Epithelial cell of prostate (primary cell): ENCODE results near the gene CRHR2.

Experiments
- DNase-seq: peaks from one replicate; pipeline ENCODE4 v3.0.0-alpha.2; 2011; ENCODE audit warnings: low read depth, low spot score
- H3K27ac ChIP-seq: fragments of 450-650 bp; 2 replicates; pipeline ENCODE4 v1.5.1; 2017; ENCODE audit warnings: mild to moderate bottlenecking

CRHR2 gene

DNA sequence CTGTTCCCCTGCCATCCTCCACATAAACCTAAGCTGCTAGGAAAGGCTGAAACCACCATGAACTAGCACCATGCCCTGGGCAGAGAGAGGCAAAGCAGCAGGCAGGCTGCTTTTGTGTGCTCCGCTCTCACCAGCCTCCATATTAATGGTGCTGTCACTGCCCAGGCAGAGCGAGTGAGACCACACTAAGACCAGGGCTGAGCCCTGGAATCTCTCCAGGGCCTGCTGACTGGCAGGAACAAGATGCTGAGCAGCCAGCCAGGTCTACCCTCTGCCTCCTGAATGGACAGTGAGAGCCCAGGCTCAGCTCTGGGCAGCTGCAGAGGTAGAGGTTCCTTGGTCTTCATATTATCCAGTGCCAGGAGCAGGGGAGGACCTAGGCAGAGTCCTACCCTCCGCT lies 1.6 kb upstream of the CRHR2 start:
- no peak overlapping the region for H3K27ac ChIP-seq
- DNase-seq: no peak

DNA sequence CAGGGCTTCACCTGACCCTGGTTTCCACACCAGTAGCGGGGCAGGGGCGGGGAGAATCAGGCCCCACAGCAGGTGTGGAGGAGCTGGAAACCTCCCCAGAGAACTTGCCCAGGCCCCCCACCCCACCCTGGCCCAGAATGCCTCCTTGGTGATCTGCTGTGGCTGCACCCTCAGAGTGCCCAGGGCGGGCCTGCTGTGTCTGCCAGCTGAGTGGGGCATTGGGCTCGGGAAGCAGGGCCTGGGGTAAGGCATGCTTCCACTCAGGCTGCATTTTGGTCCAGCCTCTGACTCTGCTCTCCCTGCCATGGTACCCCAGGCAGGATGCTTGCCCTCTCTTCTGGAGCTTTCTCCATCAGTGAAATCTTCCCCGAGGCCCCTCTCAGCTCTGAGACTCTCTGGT lies 1.1 kb upstream of the CRHR2 start:
- DNase-seq: no peak
- H3K27ac ChIP-seq: no peak overlapping the region

DNA sequence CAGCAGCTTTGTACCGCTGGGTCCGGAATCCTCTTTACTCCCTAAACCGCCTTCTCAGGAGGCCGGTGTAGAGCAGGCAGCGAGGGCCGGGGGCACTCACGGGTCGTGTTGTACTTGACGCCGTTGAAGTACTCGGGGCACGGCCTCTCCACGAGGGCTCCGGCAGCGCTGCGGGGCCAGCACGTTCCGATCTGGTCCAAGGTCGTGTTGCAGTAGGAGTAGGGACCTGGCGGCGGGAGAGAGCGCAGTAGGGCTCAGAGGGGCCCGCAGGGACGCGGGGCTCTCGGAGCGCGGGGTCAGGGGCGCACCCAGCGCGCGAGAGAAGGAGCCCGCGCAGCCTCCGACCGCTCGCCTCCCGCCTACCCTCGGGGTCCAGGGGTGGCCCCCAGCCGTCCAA lies 443 bp downstream of the CRHR2 start:
- no peak overlapping the region for H3K27ac ChIP-seq

DNA sequence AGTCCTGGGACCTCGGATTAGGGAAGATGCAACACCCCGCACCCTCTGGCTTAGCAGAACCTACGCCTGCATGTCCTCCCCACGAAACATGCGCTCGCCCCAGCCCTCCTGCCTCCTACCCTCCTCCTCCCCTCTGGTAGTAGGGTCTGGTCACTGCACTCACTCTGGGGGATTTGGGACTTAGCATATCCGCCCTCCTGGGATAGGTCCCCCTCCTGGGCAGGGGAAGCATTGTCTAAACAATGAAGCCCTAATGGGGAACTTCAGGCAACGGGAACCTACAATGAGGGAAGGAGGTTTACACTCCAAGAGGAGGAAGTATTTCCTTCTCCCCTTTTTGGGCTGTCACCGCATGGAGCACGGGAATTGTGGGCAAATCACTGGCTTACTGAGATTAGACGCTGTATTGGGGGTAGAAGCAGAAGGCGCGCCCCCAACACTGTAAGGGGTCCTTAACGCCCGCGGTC lies 892 bp downstream of the CRHR2 start:
- H3K27ac ChIP-seq: no peak overlapping the region
- no peak for DNase-seq

More for the DNA sequence above, 443 bp downstream of the CRHR2 start:
- no peak for DNase-seq

DNA sequence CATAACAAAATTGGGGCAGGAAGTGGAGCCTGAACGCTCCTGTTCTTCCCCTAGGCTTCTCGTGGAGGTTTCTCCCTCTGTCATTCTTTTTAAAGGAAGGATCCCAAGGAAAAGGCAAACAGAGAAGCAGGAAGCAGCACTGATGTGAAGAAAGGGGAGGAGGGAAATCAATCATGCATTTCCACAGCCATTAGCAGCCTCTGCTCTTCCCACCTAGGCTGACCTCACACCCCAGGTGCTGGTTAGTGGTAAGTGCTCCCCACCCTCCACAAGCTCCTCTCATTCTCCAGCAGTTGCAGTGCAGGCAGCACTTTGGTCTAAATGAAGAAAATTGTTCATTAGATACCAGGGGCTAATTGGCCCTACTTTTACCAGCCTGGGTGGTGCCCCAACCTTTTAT lies 2.6 kb downstream of the CRHR2 start:
- no peak for DNase-seq
- no peak overlapping the region for H3K27ac ChIP-seq

DNA sequence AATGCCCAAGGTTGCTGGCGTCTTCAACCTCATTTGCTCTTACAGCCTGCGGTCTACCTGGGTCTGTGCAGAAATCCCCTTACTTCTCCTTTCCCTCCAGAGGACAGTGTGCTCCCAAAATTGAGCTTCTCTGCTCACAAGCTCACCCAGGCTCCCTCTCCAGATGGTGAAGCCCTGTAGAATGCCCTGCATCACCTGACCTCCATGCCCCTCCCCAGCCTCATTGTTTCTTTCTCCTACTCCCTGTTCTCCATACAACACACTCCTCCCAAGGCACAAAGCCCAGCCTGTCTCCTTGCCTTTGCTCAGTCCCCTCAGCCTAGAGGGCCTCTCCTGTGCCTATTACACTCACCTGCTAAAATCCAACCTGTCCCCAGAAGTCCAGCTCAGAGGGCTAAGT lies 3.5 kb downstream of the CRHR2 start:
- H3K27ac ChIP-seq: no peak overlapping the region
- no peak for DNase-seq

DNA sequence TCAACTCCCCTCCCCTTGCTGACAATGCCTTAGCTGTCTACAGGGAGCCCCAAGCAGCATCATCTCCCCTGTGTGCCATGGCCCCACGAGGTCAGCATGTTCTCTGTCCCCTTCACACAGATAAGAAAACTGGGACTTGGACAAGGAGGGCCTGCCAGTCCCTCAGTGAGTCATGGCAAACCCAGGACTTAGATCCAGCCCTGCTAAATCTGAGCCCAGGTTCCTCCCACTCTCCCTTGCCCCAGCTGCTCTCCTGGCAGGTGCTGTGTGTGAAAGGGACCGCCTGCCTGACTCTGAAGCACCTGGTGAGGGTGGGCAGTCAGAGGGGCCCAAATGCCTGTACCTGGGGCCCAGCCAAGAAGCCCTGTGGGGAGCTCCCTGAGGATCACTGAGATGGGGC lies 7.4 kb downstream of the CRHR2 start:
- no peak for DNase-seq
- no peak overlapping the region for H3K27ac ChIP-seq

DNA sequence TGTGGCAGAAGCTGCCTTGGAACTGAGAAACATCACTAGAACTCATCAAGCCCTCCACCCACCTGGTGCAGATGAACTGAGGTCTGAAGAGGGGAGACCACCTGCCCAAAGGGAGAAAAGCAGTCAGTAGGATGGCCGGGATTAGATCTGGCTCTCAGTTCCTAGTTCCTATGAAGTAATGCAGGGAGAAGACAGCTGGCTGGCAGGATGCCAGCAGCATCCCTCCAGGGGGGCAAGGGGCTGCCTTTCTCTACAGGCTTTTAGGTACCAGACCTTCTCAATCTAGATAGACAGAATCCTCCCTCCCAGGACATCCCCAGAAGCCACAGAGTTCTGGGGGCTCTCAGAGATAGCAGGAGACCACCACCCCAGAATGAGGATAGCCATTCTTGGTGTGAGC lies 7.8 kb downstream of the CRHR2 start:
- no peak overlapping the region for H3K27ac ChIP-seq
- no peak for DNase-seq

DNA sequence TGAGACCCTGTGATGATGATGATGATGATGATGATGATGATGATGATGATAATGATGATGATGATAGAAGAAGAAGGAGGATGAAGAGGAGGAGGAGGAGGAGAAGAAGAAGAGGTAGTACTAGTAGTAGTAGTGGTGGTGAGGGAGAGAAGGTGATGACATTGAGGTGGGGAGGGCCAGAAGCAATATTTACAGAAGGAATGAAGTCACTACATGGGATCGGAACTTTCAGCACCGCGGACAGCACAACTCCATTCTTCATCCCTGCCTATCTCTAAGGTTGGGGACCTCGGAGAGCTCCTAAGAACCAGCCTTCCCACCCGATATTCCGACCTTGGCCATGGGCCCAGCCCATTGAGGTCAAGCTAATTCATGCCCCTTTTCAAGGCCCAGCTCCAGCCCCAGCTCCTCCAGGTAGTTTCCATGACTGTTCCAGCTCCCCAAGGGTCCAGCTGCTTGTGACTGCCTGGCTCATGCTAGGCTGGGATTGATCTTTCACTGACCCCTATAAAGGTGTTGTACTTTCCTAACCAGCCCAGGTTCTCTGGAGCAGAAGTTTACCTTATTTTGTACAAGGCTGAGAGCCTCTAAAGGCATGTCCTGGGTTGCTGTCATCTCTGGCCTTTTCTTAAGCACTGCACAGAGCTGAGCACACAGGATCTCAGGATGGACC lies 10.3 kb downstream of the CRHR2 start:
- H3K27ac ChIP-seq: no peak overlapping the region
- DNase-seq: peak; percentile 16

DNA sequence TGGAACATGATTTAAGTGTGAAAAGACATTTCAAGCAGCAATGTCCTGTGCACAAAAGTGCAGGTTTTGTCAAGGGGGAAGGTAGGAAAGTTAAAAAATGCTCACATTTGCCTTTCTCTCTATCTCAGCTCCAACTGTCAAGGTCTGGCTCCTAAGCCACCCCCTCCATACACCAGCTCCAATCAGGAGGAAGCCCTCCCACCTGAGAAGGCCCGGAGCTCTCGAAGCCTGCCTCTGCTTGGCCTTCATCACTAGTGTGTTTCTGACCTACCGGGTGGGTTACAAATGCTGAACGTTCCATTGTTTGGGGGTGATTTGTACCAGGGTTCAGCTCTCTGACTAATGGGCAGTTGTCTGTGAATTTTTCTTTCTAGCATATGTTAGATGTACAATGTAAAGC lies 14.2 kb downstream of the CRHR2 start:
- no peak overlapping the region for H3K27ac ChIP-seq
- DNase-seq: no peak

DNA sequence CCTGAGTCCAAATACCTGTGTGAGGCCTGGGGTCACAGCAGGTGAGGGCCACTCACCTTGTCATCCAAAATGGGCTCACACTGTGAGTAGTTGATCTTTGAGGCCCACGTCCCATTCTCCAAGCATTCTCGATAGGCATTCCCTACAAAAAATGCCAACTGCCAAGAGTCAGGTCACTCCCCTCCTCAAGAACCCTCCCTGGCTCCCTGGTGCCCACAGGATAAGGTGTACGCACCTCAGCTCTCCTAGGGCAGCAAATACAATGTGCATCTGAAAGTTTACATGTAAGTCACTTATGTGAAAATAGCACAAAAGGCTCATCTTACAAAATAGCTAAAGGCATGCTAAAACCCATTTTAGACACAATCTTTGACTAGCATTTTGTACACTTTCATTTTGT lies 15.1 kb downstream of the CRHR2 start:
- DNase-seq: no peak
- no peak overlapping the region for H3K27ac ChIP-seq

DNA sequence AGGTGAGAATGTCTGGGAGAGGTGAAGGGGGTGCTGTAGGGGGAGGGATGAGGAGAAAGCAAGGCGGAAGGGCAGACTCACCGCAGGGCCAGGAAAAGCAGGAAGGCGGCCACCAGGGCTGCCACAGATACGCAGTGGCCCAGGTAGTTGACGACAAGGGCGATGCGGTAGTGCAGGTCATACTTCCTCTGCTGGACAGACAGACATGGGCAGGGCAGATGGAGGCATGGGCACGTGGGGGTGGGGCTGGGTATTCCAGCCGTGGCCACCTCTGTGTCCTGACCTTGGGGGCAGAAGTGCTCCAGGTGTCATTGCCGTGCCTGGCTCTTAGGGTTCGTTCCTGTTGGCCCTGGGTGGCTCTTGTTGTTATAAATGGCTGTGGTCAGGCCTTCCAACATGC lies 16.8 kb downstream of the CRHR2 start:
- DNase-seq: no peak
- no peak overlapping the region for H3K27ac ChIP-seq

DNA sequence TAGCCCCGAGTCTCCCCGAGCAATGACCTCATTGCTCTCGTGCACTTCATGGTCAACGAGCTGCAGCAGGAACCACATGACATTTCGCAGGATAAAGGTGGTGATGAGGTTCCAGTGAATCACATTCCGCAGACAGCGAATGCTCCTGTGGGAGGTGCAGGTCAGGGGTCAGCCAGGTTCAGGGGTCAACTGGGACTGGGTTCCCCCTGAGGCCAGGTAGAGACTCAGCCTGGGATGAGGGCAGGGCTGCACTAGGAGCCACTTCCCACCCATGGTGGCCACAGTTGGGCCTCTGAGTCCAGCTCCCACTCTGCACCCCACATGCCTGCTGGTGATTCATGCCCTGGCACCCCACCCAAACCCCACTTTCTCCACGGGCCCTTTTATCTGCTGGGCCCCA lies 17.2 kb downstream of the CRHR2 start:
- H3K27ac ChIP-seq: no peak overlapping the region
- DNase-seq: no peak

DNA sequence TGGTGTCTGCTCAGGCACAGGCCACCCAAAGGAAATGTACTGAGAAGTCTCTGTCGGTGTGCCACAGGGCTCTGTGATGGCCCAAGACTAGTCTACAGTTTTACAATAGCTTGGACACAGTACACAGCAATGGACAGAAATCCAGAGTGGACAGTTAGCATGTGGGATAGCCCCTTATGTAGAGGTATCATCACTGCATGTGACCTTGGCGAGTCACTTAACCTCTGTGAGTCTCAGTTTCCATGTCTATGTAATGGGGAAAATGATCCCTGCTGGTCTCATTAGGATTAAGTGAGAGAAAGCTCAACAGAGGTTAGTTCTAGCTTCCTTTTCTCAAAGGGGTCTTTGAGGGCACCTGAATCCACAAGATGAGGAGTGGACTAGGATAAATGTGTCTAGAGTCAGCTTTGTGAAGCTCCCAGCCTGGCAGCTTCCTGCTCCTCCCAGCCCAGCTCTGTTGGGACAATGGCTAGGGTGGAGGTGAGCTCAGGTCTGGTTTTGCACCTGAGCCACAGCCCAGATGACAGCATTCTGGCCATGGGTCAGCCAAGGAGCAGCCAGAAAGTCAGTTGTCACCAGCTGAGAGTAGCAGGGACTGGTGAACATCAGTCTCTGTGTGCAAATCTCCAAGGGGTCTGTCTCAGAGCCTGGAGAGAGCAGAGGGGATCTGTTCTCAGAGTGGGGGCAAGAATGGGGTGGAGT lies 17.9 kb downstream of the CRHR2 start:
- H3K27ac ChIP-seq: no peak overlapping the region
- DNase-seq: no peak

DNA sequence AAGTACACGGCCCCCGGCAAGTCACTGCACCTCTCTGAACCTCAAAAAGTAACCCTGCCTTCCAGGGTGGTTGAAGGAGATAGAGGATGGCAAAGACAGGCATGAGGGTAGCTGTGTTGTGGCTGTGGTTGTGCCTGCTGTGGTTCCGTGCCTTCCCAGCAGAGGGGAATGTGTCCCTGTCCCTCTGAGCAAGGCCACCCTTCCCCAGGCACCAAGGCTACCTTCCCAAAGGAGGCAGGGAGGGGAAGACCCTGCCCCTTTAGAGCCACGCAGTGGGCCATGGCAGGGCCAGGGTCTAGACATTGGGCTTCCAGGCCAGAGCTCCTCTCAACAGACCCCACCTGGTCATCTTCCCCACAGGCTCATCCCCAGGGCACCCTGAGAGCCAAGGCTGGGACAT lies 18.8 kb downstream of the CRHR2 start:
- no peak overlapping the region for H3K27ac ChIP-seq
- DNase-seq: no peak

DNA sequence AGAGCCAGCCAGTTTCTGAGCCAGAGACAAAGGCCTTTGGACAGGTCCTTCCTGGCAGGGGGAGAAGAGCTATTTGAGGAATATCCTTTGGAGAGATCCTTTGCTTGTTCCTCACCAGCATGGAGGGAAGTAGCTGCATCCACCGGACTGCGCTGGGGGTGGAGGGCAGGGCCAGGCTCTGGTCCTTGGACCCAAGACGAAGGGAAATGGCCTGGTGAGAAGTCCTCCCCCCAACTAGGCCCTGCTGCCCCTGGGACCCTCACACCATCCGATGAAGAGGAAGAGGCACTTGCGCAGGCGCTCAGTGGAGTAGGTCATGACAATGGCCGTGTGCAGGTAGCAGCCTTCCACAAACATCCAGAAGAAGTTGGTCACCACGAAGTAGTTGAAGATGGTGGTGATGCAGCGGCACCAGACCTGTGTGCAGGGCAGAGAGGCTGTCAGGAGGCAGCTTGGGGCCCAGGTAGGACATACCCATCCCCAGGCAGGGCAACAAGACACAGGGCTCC lies 19.8 kb downstream of the CRHR2 start:
- DNase-seq: no peak
- H3K27ac ChIP-seq: no peak overlapping the region

DNA sequence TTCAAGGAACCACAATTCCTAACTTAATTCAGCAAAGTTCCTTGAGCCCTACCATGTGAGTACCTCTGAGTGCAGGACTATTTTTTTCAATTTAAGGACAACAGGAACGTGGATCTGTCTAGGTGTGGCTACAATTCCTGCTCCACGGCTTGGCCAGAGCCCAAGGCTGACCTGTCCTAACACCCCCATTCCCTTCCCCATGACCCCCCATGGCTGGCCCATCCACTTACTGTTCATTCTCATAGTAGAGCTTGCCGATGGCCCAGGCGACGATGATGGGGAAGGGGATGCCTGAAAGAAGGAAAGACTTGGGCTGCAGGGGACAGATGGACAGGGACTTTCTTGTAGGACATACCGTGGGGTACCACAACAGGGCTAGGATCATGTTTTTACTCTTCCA lies 20.3 kb downstream of the CRHR2 start:
- no peak for DNase-seq
- no peak overlapping the region for H3K27ac ChIP-seq

DNA sequence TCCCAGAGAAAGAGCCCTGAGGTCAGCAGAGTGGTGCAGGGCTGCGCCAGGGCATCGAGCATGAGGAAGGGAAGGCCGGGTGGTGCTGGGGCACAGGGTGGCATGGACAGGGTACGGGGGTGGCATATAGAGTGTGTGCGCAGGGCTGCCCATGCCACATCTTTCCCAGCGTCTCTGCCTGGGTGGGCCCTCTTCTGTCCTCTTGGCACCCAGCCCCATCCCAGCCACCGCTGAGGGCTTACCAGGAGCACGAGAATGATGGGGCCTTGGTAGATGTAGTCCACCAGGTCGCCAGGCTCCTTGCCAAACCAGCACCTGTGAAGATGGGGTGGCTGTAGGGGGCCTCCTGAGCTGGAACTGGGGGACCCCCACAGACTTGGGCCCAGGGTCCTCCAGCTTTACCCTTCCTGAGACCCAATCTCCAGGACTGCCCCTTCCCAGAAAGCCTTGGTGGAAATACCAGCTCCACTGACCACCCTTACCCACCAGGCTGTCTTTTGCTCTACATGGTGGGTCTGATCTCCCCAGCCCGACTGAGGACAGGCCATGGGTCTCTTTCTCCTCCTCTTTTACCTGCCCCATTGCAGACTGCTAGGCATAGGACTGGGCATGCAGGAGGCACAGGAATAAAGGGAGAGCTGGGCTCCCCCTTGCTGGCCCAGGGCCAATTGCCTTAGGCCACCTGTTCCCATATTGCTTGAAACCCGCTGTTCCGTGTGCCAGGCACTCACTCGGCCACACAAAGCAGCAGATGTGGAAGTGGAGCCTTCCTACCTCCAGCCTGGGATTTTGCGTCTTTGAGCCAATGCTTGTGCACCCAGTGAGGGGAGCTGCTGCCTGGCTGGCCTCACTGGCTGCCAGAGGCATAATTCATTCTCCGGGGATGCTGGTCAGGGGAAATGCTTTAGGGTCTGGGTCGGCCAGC lies 21.7 kb downstream of the CRHR2 start:
- no peak overlapping the region for H3K27ac ChIP-seq
- DNase-seq: no peak

DNA sequence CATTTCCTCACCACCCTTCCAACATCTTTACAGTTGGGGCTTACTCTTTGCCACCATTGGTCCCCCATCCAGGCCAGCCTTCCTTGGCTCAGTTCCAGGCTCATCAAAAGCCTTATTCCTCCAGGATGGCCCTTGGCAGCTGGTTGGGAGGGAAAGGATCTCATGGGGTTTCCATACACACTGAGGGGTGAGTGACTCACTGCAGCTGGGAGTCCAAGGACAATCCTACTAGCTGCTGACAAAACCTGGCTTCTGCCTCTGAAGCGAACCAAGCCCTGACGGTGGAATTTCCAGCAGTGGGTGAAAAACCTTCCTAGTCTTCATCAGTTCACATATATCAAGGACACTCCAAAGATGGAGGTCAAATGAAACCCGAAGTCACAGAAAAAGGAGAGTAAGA lies 22.9 kb downstream of the CRHR2 start:
- no peak for DNase-seq
- no peak overlapping the region for H3K27ac ChIP-seq

DNA sequence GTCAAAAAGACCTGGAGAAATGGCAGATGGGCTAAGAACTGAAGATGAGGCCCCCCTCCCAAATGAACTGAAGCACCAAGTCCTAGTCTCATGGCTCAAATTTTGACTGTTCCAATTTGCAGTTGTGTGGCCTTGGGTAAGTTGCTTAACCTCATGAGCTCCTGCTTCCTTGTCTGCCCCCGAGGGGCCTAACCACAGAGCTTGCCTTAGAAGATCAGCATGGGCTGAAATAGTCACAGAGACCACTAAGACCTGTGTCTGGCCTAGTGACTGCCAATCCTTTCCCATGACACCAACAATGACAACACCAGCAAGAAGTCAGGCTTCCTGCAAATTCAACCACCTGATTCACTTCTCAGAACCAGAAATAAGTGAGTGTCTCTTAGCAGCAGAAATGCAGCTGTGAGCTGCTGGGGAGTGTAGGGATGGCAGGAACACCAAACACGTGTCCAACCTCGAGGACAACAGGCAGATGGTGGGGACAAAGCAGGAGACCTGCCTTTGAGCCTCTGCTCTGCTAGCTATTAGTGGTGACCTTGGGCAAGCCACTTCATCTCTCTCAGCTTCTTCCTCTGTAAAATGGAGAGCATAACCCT lies 23.7 kb downstream of the CRHR2 start:
- DNase-seq: no peak
- H3K27ac ChIP-seq: no peak overlapping the region

DNA sequence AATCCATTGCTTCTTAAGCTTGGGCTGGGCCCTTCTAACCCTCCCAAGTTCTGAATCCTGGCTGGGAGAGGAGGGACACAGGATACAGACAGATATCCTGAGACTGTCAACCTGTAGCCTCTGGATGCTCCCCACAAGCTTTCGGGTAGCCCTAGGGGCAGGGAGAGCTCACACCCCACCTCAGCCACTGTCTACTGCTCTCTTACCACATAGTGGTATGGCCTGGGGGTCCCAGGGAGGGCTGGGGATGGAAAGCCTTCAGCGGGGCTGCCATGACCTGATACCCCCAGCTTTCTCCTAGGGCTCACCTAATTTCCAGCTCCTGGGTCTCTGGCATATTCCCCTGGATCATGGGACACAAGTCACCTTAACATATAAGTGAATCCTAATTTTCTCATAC lies 25.1 kb downstream of the CRHR2 start:
- DNase-seq: no peak
- no peak overlapping the region for H3K27ac ChIP-seq
